Heart left ventricle (tissue), 13 donors: ENCODE measurements around the gene OPCML.

ENCODE experiments used
- POLR2A ChIP-seq, 2 donors: fragments of 450-650 bp; IDR thresholded peaks; one replicate each; pipeline ENCODE4 v1.6.1; 2017; ENCODE audit warnings: antibody characterized with exemption in 2 of 2, mild to moderate bottlenecking in 2 of 2, moderate library complexity in 2 of 2
- TF ChIP-seq, protein P1 (sequence below), 12 donors: fragments of 200-600 bp; sonication (generic) in 4 of 12; IDR thresholded peaks; one replicate each; pipeline versions ENCODE4 v1.5.0 to v1.8.0; 2018 to 2022; ENCODE audit warnings: antibody characterized with exemption in 12 of 12, mild to moderate bottlenecking in 5 of 12
- donor health status: ischemic (EF 13 %, LVEDD 7.1; RV severe dilation, severe dysfunction).
- donor health status: DM: no; HTN: yes; CAD: no.
- donor health status: DM: no; HTN: no; CAD: no.
- donor health status: ischemic (EF 25% LVEDD 6.9; RV normal size, moderate dysfunction).
- donor health status: ischemic (EF 25% LVEDD 5.7; RV mildly dilated, moderate dysfunction).
- donor health status: ischemic (EF 35%, LVEDD 5.7; RV mildly dilated, moderate dysfunction).
- donor health status: nonischemic (EF 11% LVEDD 7.7; RV severe dilation, severe dysfunction).
- donor health status: DM: yes; HTN: yes; CAD: no.
- donor health status: PGD.
- donor health status: ischemic (EF 29% LVEDD 5.4; RV normal size, mild dysfunction).
- donor health status: nonischemic (EF 23%, LVEDD 6.1; RV moderate dilation, normal function).

DNA sequence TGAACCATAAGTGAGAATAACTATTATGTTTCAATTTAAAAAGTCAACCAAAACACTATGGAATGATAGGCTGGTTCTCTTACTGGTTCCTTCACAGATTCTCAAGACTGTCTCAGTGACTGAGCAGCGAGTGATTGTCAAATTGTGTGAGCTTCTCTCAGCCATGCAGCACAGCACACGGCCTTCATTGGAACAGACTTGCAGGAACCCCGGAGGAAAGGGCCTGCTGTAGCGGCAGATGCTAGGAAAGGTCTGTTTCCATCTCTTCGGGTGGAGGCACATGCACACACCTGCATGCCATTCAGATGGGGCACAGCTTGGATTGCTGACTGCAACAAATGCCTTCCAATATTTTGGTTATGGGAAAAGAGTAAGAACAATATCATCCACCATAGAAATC lies 741.8 kb downstream of the OPCML start:
- TF ChIP-seq, protein P1, sequence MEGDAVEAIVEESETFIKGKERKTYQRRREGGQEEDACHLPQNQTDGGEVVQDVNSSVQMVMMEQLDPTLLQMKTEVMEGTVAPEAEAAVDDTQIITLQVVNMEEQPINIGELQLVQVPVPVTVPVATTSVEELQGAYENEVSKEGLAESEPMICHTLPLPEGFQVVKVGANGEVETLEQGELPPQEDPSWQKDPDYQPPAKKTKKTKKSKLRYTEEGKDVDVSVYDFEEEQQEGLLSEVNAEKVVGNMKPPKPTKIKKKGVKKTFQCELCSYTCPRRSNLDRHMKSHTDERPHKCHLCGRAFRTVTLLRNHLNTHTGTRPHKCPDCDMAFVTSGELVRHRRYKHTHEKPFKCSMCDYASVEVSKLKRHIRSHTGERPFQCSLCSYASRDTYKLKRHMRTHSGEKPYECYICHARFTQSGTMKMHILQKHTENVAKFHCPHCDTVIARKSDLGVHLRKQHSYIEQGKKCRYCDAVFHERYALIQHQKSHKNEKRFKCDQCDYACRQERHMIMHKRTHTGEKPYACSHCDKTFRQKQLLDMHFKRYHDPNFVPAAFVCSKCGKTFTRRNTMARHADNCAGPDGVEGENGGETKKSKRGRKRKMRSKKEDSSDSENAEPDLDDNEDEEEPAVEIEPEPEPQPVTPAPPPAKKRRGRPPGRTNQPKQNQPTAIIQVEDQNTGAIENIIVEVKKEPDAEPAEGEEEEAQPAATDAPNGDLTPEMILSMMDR (IDR thresholded peaks at IDR 0.05) = no peak
- no peak for TF ChIP-seq POLR2A (IDR thresholded peaks at IDR 0.05)
